NCI-H128 (cell line): Measurements from ENCODE around the gene EEF1AKMT1.

Experiments used
- DNase-seq: peaks from one replicate; lab custom pipeline; 2025; ENCODE audit not compliant: unreplicated experiment; lab: John Stamatoyannopoulos, UW

Gene EEF1AKMT1

DNA sequence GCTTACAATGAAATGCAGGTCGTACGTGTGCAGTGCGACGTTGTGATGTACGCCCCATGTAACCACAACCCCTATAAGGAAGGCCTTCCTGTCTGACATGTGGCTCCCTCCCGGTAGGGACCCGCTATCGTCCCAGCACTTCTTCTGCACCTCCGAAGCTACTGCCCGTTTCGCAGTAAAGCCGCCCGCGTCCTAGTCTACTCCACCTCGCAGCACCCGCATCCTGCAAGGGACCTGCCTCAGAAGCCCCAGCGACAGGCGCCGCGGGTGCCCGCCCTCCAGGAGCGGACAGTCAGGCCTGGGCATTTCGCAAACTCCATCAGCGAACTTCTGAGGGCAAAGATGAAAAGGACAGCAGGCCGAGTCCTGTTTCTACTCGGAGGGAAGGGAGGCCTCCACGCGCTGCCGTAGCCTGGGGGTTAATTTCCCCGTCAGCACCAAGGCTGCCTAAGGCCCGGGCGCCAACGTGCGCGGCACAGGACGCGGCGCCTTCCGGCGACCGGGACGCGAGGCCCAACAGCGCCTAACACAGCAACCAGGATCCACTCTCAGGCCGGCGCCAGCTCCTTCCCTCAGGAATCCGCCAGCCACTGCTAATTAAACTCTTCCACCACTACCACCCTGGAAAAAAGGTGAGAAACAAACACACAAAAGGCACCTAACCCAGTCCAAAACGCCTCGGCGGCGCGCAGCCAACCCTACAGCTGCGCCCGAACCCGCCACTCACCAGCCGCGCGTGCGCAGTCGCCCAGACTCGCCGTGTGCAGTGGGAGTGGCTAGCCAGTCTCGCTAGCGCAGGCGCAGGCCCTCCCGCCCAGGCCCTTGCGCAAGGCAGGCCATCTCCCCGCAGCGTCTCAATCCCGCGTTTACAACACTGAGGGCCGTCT is at the start of gene EEF1AKMT1:
TSS of gene EEF1AKMT1 (minus strand) at position 768 of the 887 bp plus-strand sequence. CDS start 16,363 bp downstream, outside the sequence.
- peak; percentile 95 for DNase-seq

- DNase-seq = no peak
Measured at GRCh38 chr13:20823071-20823470, 49.3 kb upstream of the EEF1AKMT1 start.

DNA sequence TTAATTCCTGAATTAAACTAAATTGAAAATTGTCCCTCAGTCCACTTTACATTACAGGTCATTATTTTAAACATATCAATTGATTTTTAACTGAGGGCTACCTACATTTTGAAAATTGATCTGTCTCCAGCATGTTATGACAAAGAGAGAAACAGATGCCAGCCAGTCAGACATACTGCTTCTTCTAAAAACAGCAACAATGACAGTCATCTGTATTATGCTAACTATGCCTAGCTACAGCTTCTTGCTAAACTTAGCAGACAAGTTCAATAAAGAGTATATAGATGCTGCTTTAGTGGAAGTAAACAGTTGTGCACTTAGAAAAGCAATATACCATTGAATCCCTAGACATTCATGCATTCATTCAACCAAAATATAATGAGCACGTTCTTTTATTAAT is 48.6 kb upstream of the EEF1AKMT1 start:
- no peak for DNase-seq

GRCh38 chr13:20819715-20820114 is 46.0 kb upstream of the EEF1AKMT1 start:
- no peak for DNase-seq

DNA sequence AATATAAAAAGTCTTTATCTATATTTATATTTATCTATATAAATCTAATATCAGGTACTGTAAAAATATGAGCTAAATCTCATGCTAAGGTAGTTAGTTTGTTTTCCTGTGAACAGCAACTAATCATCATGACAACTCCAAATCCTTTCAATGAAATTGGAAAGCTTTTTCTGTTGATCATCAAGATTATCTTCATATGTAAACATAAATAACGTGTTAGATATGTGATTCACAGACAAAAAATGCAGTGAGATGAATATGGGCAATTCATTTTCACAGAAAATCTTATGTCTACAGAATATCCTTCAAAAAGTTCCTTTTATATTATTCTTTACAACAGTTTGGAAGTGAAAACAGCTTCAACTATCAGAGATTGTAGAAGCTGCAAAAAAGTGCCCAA is 41.7 kb upstream of the EEF1AKMT1 start:
- no peak for DNase-seq

GRCh38 chr13:20814224-20814910 is 40.6 kb upstream of the EEF1AKMT1 start:
- no peak for DNase-seq

- no peak for DNase-seq
Measured at GRCh38 chr13:20812890-20813289, 39.1 kb upstream of the EEF1AKMT1 start.

DNA sequence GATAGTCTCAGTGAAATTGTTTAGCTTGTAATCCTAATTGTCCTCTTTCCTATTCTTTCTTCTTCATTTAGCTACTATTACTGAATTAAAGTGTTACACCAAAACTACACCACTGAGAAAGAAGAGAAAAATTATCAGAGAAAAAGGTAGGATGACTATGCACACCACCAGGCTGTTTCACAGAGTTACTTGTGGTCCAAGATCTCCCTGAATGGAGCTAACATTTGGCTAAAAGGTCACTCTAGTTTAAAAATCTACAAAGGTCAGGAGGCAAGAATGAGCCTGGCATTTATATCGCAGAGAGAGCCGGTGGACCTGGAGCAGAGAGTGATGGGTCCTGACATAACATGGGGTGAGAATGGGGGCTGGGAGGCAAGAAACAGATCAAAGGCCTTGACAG is 37.0 kb upstream of the EEF1AKMT1 start:
- DNase-seq = no peak

DNA sequence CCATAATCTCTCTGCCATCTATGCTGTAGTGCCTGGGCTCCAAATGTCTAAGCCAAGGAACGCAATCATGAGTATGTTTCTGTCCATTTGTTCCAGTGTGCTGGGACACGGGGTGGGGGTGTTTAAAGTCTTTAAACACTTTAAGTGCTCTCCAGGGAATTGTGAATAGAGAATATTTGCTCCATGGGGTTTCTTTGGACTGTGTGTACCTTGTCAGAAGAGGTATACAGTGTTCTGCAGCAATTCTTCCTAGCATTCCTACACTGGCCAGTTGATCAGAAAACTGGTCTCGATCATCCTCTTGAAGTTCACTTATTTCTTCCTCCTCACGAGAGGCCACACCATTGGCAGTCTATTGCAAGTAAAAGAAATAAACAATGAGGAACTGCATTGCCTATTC is 35.1 kb upstream of the EEF1AKMT1 start:
- DNase-seq = no peak

GRCh38 chr13:20803180-20803965 is 29.6 kb upstream of the EEF1AKMT1 start:
- DNase-seq = no peak

DNA sequence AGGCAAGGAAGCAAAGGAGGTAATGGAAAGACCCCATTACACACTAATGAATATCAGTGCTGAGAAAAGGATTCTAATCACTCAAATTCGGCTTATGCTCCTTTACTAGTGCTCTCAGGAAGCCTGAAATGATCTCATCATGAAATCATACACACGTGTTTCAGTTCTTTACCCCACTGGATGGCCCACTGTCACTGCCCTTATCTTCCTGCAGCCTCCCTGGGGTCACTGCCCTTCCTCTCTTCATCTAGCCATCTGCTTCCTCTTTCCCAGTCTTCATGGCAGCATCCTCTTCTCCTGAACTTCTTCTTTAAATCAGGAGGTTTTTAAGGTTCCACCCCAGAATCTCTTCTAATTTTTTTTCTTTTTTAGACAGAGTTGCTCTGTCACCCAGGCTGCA is 27.9 kb upstream of the EEF1AKMT1 start:
- DNase-seq = no peak

GRCh38 chr13:20799726-20800416 is 26.1 kb upstream of the EEF1AKMT1 start:
- DNase-seq = no peak

GRCh38 chr13:20798027-20798426 is 24.3 kb upstream of the EEF1AKMT1 start:
- no peak for DNase-seq

DNA sequence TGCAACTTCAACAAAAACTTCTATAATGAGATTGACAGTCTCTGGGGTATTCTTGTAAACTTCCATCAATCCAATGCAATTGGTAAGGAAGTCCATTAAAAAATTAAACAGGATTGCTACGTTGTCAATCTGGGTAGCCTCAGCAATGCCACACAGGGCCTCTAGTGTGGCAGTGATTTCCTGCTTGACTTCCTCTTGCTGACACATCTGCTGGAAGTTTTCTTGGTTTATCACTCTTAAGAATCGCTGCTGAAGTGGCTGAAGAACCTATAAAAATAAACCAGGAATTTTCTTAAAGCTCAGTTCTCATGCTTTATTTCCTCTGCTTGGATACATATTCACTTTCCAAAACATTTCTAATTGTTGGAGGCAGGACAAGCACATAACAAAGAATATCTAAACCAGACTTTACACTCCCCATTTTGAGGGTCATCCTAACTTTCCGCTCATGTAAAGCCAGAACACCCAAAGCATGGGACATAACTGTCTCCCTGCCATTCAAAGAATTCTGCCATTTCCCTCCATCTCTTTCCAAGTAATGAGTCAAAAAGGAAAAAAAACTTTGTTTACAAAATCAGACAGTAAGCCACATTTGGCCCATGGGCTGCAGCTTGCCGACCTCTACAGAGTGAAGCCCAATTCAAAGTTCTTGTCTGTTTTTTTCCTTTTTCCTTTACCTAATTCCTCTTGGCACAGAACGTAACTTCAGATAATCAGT is 23.2 kb upstream of the EEF1AKMT1 start:
- DNase-seq = no peak

GRCh38 chr13:20789665-20790064 is 15.9 kb upstream of the EEF1AKMT1 start:
- no peak for DNase-seq

DNA sequence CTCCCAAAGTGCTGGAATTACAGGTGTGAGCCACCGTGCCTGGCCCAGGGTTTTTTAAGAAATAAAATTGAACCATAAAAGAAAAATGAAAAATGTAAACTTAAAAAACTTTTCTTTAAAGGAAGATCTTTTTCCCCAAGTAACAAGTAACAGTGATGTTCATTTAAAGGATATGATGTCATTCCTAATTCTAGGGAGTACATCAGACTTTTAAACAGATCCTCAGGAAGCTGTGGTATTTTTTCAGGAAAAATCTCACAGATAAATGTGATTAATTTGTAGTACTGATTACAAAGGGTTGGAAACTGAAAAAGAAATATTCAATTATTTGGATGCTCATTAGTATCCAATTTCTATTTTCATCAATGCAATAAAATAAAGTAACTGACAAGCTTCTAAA is 14.6 kb upstream of the EEF1AKMT1 start:
- no peak for DNase-seq

GRCh38 chr13:20787180-20787579 is 13.4 kb upstream of the EEF1AKMT1 start:
- DNase-seq = no peak

DNA sequence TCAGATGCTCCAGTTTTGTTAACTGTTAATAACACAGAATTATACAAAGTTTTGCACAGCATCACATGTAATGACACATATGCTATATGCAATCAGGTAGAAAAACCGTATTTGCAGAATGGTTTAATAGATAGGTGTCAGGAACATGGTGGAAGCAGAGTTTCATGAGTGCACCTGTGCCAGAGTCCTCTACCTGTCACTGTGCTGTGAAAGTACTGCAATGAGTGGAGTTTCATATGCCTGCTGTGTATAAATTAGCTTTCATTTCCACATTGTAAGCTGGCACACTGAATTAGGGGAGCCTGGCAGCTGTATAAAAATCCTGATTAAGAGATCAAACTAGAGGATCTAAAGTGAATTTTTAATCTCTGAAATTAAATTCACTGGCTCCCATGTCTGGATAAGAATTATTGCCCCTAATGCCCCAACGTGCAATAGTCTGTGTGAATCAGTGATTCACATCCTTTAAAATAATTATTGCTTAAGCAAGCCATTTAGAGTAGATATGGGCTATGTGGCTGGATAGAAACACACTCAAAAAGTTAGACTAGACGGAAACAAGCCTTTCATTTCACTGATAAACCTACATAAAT is 8.5 kb upstream of the EEF1AKMT1 start:
- no peak for DNase-seq

DNA sequence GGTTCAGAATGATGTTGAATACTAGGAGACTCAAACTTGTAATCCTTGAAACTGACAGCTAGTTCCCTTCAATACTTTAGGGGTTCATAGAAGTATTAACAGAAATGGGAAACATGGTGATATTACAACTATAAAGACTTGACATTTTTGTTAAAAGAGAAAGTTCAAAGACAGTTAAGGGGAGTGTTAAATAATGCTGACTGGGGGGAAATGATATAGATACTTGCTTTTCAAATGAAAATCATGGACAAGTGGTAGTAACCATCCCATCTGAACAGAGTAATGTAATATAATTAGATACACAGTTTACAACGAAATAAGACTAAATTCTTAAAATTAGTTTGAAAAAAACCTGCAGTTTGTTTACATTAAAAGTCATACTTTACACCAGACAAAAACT is 6.6 kb upstream of the EEF1AKMT1 start:
- DNase-seq = no peak

DNA sequence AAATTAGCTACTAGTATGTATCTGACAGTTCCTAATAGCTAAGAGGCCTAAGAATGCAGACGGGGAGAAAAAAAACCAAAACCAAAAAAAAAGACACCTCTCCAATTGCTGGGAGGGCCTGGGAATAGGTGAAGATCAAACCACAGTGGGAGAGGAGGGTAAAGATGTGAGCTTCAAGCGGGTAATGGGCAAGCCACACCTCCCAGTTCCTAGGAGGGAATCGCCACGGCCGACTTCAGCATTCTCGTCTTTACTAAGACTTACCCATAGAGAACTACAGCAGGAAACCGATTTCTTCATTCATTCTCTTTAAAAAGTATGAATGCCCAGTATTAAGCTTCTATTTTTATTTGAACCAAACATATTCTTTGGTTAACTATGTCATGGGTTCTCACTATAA is 5.6 kb upstream of the EEF1AKMT1 start:
- no peak for DNase-seq
